Spleen (tissue), 11 donors: ENCODE data around the gene GCH1. TPM values are rescaled to one million over a fixed set of nuclear protein-coding genes. Genes with fewer than 3 reads are reported as not detected.

ENCODE experiments used
- DNase-seq: peaks from one replicate; pipeline ENCODE4 v3.0.0-alpha.2; 2020
- H3K27ac ChIP-seq, 8 donors: fragments of 200-600 bp; sonication (generic) in 7 of 8; 1 replicate in 4 of 8; 2 replicates in 4 of 8; pipeline versions ENCODE4 v1.5.0 to v1.8.0; 2016 to 2021; ENCODE audit warnings: inconsistent platforms in 4 of 8, mild to moderate bottlenecking in 4 of 8, moderate library complexity in 1 of 8
- H3K27me3 ChIP-seq, 7 donors: fragments of 200-600 bp; sonication (generic) in 6 of 7; replicated peaks in 1 of 7; 1 replicate in 4 of 7; 2 replicates in 3 of 7; pipeline versions ENCODE4 v1.5.0 to v1.8.0; 2016 to 2021; ENCODE audit warnings: inconsistent platforms in 3 of 7, mild to moderate bottlenecking in 1 of 7
- H3K36me3 ChIP-seq, 6 donors: fragments of 200-600 bp; sonication (generic) in 5 of 6; 1 replicate in 4 of 6; 2 replicates in 2 of 6; pipeline versions ENCODE4 v1.5.0 to v1.8.0; 2016 to 2021; ENCODE audit warnings: inconsistent platforms in 2 of 6
- H3K4me1 ChIP-seq, 6 donors: fragments of 200-600 bp; sonication (generic) in 5 of 6; 1 replicate in 3 of 6; 2 replicates in 3 of 6; pipeline versions ENCODE4 v1.5.0 to v1.8.0; 2016 to 2021; ENCODE audit warnings: inconsistent platforms in 3 of 6
- H3K4me3 ChIP-seq, 8 donors: fragments of 200-600 bp; sonication (generic) in 7 of 8; 1 replicate in 4 of 8; 2 replicates in 4 of 8; pipeline versions ENCODE4 v1.5.0 to v1.8.0; 2016 to 2021; ENCODE audit warnings: inconsistent platforms in 4 of 8, mild to moderate bottlenecking in 4 of 8, moderate library complexity in 2 of 8
- H3K9me3 ChIP-seq, 8 donors: fragments of 200-600 bp; sonication (generic) in 7 of 8; 1 replicate in 4 of 8; 2 replicates in 4 of 8; pipeline versions ENCODE4 v1.5.0 to v1.8.0; 2016 to 2021; ENCODE audit warnings: inconsistent platforms in 4 of 8
- POLR2A ChIP-seq, 3 donors: fragments of 450-650 bp; IDR thresholded peaks; one replicate each; pipeline ENCODE4 v1.5.1; 2017; ENCODE audit warnings: antibody characterized with exemption in 3 of 3, mild to moderate bottlenecking in 1 of 3
- POLR2AphosphoS5 ChIP-seq, 3 donors: sonication (generic); formaldehyde crosslinking; IDR thresholded peaks; one replicate each; pipeline ENCODE4 v1.5.1; 2017; ENCODE audit warnings: antibody characterized with exemption in 3 of 3
- WGBS, 5 donors: extraction: QIAGEN DNeasy Blood & Tissue Kit in 3 of 5; methylation state at CpG; one replicate each; pipeline versions ENCODE4 v1.1.5 to v1.1.7; 2013 to 2018; 5-methylcytosine and 5-hydroxymethylcytosine counted together
- intact Hi-C: fragments of 100-400 bp; cut with DNase I; formaldehyde crosslinking; loops from one replicate; pipeline ENCODE4 v1.15.0; 2023; ENCODE audit warnings: low total_unique reads
- polyA plus RNA-seq, 3 donors: library from polyadenylated mRNA; stranded (reverse); fragments of 200-250 nt; gene quantifications; one replicate each; pipeline ENCODE4 v1.2.1, GENCODE V29; 2013
- total RNA-seq, 7 donors: library from RNA; depleted of rRNA in 3 of 7; stranded (reverse); fragments of >200 nt in 3 of 7; fragmentation: NEBNext Ultra II Directional in 4 of 7; extraction: Animal tissue kit (Norgen Biotek cat#: 25700) in 4 of 7; gene quantifications; one replicate each; pipeline versions ENCODE4 v1.1.0 to v1.2.1, GENCODE V29; 2016 to 2021
- TF ChIP-seq, protein P1 (sequence below), 11 experiments: fragments of 200-600 bp in 7 of 11; fragments of 450-650 bp in 4 of 11; sonication (generic) in 4 of 11; IDR thresholded peaks in 8 of 11; conservative IDR thresholded peaks in 3 of 11; 1 replicate in 7 of 11; 2 replicates in 4 of 11; pipeline versions ENCODE4 v1.4.0 to v1.8.0; 2016 to 2021; ENCODE audit warnings: antibody characterized with exemption in 11 of 11, inconsistent platforms in 4 of 11, mild to moderate bottlenecking in 1 of 11
- donor health status: healthy with polysubstance abuse.
- donor health status: DM: no; HTN: no; CAD: no; lungs with moderate emphysema.
- donor health status: DM: no; HTN: no; CAD: no.
- donor health status: Bipolar disorder and iron deficiency.
- donor health status: healthy.
- donor health status: DM: no; HTN: no; CAD: no.
- donor health status: DM: yes; HTN: yes; CAD: no.

Gene GCH1
- total and polyA plus RNA-seq, 10 donors: 11.2 to 23.3 (median 20.3) TPM

DNA sequence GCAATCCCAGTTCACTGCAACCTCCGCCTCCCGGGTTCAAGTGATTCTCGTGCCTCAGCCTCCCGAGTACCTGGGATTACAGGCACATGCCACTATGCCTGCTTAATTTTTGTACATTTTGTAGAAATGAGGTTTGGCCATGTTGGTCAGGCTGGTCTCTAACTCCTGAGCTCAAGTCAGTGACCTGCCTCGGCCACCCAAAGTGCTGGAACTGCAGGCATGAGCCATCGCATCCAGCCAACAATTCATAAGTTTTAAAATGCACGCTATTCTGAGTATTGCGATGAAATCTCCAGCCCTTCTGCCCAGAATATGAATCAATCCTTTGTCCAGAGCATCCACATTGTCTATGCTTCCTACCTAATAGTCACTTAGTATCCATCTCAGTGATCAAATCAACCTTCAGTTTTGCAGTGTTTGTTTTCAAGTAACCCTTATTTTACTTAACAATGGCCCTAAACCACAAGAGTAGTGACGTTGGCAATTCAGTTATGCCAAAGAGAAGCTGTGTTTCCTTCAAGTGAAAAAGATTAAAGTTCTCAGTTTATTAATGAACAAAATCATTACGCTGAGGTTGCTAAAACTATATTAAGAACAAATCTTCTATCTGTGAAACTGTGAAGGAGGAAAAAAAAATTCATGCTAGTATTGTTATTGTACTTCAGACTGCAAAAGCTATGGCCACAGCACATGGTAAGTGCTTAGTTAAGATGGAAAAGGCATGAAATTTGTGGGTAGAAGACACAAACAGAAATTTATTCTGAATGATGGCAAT lies 11.0 kb downstream of the GCH1 start:
- TF ChIP-seq POLR2AphosphoS5 (IDR thresholded peaks at IDR 0.05): no peak
- TF ChIP-seq, protein P1, sequence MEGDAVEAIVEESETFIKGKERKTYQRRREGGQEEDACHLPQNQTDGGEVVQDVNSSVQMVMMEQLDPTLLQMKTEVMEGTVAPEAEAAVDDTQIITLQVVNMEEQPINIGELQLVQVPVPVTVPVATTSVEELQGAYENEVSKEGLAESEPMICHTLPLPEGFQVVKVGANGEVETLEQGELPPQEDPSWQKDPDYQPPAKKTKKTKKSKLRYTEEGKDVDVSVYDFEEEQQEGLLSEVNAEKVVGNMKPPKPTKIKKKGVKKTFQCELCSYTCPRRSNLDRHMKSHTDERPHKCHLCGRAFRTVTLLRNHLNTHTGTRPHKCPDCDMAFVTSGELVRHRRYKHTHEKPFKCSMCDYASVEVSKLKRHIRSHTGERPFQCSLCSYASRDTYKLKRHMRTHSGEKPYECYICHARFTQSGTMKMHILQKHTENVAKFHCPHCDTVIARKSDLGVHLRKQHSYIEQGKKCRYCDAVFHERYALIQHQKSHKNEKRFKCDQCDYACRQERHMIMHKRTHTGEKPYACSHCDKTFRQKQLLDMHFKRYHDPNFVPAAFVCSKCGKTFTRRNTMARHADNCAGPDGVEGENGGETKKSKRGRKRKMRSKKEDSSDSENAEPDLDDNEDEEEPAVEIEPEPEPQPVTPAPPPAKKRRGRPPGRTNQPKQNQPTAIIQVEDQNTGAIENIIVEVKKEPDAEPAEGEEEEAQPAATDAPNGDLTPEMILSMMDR (IDR thresholded peaks at IDR 0.05 in 8 of 11, conservative IDR thresholded peaks at IDR 0.05 in 3 of 11): no peak
- no peak for TF ChIP-seq POLR2A (IDR thresholded peaks at IDR 0.05)
- no peak overlapping the region for H3K27ac ChIP-seq
- no peaks in the 10 kb centered on the region for H3K27me3 ChIP-seq
- no peaks in the 10 kb centered on the region for H3K9me3 ChIP-seq
- H3K4me1 ChIP-seq: peaks cover 0 to 57% (median 10%) of the 10 kb centered on the region in 6 donors
- H3K4me3 ChIP-seq: no peak overlapping the region
- intact Hi-C loops: no loop called here
- WGBS, 5 donors: 84 to 87% (median 86%) methylated on average over 10 of the region's 10 CpGs
- DNase-seq: no peak
- H3K36me3 ChIP-seq: no peaks in the 10 kb centered on the region

DNA sequence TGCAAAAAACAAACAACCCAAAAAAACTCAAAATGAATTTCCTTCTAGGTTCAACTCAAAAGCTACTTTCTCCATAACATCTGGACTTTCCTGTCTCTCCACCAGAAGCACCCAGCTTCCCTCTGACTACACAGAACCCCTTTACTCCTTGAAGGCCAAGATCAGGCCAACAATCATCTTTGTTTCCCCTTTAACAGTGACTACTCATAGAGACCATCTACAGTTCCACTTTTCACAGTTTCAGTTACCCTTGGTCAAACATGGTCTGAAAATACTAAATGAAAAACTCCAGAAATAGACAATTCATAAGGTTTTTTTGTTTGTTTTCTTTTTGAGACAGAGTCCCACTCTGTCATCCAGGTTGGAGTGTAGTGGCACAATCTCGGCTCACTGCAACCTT lies 11.8 kb downstream of the GCH1 start:
- intact Hi-C loops: no loop called here
- no peak overlapping the region for H3K4me3 ChIP-seq
- TF ChIP-seq POLR2AphosphoS5 (IDR thresholded peaks at IDR 0.05): no peak
- TF ChIP-seq, protein P1 (IDR thresholded peaks at IDR 0.05 in 8 of 11, conservative IDR thresholded peaks at IDR 0.05 in 3 of 11): no peak
- TF ChIP-seq POLR2A (IDR thresholded peaks at IDR 0.05): no peak
- H3K36me3 ChIP-seq: no peaks in the 10 kb centered on the region
- no peaks in the 10 kb centered on the region for H3K27me3 ChIP-seq
- 71 to 85% (median 84%) methylated on average over 1 of the region's 1 CpG for WGBS, 5 donors
- H3K9me3 ChIP-seq: no peaks in the 10 kb centered on the region
- no peak for DNase-seq
- H3K4me1 ChIP-seq: peaks cover 0 to 54% (median 11%) of the 10 kb centered on the region in 6 donors
- H3K27ac ChIP-seq: peak overlapping the region in 2 of 8 donors; percentile 16 to 26

DNA sequence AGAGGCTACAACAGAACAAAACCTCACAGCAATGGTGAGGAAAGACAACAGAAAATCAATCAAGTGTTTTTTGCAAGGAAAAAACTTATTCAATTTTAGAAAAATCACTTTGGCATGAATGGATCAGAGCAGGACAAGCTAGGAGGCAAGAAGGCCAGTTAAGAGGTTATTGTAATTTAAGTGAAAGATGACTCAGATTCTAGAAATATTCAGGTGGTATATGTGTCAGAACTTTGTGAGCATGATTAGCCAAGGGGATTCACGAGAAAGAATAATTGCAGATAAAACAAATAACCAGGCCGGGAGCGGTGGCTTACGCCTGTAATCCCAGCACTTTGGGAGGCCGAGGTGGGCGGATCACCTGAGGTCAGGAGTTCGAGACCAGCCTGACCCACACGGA lies 12.7 kb downstream of the GCH1 start:
- Histone ChIP-seq H3K27me3 (no peaks in the 10 kb centered on the region), H3K4me1 (peaks cover 0 to 54% (median 11%) of the 10 kb centered on the region in 6 donors), H3K36me3 (peaks cover 0 to under 1% (median 0%) of the 10 kb centered on the region in 6 donors), H3K4me3 (no peak overlapping the region), H3K9me3 (no peaks in the 10 kb centered on the region), H3K27ac (no peak overlapping the region)
- intact Hi-C loops: no loop called here
- DNase-seq: no peak
- TF ChIP-seq, protein P1 (IDR thresholded peaks at IDR 0.05 in 8 of 11, conservative IDR thresholded peaks at IDR 0.05 in 3 of 11): no peak
- no peak for TF ChIP-seq POLR2AphosphoS5 (IDR thresholded peaks at IDR 0.05)
- TF ChIP-seq POLR2A (IDR thresholded peaks at IDR 0.05): no peak
- WGBS, 5 donors: 87 to 97% (median 94%) methylated on average over 8 of the region's 8 CpGs

GRCh38 chr14:54882521-54882920 lies 20.1 kb downstream of the GCH1 start:
- Histone ChIP-seq H3K27me3 (no peaks in the 10 kb centered on the region), H3K4me1 (peaks cover 6 to 49% (median 23%) of the 10 kb centered on the region in 6 donors), H3K36me3 (peaks cover 0 to 4% (median 0%) of the 10 kb centered on the region in 6 donors), H3K4me3 (no peak overlapping the region), H3K27ac (peak overlapping the region; percentile 67 to 94 (median 88)), H3K9me3 (no peaks in the 10 kb centered on the region)
- intact Hi-C loops: no loop called here
- 60 to 86% (median 69%) methylated on average over 6 of the region's 6 CpGs for WGBS, 5 donors
- no peak for DNase-seq
- TF ChIP-seq POLR2AphosphoS5 (IDR thresholded peaks at IDR 0.05) (no peak), POLR2A (IDR thresholded peaks at IDR 0.05) (no peak)
- TF ChIP-seq, protein P1 (IDR thresholded peaks at IDR 0.05 in 8 of 11, conservative IDR thresholded peaks at IDR 0.05 in 3 of 11): no peak
